ENCODE results near the gene TRIM7.
"Not testable (repeated sequence)": the region's sequence is repeated elsewhere in the genome, so short reads cannot be mapped to it uniquely, and the experiment has no call there.

DNA sequence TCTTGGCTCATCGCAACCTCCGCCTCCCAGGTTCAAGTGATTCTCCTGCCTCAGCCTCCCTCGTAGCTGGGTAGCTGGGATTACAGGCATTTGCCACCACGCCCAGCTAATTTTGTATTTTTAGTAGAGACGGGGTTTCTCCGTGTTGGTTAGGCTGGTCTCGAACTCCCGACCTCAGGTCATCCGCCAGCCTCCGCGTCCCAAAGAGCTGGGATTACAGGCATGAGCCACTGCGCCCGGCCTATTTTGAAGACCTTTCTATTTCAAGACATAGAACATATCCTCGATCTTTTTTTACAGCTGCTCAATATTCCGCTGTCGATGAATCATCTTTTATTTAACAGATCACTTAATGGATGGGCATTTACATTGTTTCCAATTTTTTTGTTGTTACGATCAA lies 5.7 kb upstream of the TRIM7 start:
- TF ChIP-seq, protein P1, sequence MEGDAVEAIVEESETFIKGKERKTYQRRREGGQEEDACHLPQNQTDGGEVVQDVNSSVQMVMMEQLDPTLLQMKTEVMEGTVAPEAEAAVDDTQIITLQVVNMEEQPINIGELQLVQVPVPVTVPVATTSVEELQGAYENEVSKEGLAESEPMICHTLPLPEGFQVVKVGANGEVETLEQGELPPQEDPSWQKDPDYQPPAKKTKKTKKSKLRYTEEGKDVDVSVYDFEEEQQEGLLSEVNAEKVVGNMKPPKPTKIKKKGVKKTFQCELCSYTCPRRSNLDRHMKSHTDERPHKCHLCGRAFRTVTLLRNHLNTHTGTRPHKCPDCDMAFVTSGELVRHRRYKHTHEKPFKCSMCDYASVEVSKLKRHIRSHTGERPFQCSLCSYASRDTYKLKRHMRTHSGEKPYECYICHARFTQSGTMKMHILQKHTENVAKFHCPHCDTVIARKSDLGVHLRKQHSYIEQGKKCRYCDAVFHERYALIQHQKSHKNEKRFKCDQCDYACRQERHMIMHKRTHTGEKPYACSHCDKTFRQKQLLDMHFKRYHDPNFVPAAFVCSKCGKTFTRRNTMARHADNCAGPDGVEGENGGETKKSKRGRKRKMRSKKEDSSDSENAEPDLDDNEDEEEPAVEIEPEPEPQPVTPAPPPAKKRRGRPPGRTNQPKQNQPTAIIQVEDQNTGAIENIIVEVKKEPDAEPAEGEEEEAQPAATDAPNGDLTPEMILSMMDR (conservative IDR thresholded peaks at IDR 0.05; ENCODE audit: low read depth in 2 of 2): not testable (repeated sequence)
- TF ChIP-seq EZH2 (IDR thresholded peaks at IDR 0.05; ENCODE audit: low read depth, unreplicated experiment); EZH2phosphoT487 (IDR thresholded peaks at IDR 0.05; ENCODE audit: unreplicated experiment); POLR2AphosphoS5 (IDR thresholded peaks at IDR 0.05; ENCODE audit: low read depth); JUNB (IDR thresholded peaks at IDR 0.05; ENCODE audit: unreplicated experiment): not testable (repeated sequence)
